Measurements from ENCODE around the gene SLC7A1. TPM values are rescaled to one million over a fixed set of nuclear protein-coding genes. Genes with fewer than 3 reads are reported as not detected.

The SLC7A1 gene
- total and polyA plus RNA-seq, 2 donors (not counting 3 experiments of a cell fraction or from before 2014, with no cell fraction given): 21.0 to 79.3 TPM

DNA sequence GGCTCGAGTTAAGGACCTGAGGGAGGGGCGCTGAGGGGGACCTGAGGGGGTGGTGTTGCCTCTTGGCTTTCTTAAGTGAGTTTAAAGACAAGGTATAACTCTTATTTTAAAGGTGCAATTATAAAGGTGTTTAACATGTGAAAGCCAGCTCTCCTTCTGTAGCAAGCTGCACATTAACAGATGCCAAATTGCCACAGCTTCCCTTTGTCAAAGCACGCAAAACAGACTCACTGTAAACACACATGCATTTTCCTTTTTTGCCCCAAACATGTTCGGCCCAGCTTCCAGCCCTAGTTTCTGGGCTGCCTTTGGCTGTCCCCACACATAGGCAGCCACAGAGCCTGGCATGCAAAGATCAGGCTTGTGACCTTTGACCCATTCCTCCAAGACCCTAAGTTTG is 111.9 kb downstream of the SLC7A1 start:
- H3K4me2 ChIP-seq (ENCODE audit: insufficient read depth, low read length): no peak overlapping the region
- no peak overlapping the region for H3K9ac ChIP-seq (replicated peaks; ENCODE audit: extremely low read depth, insufficient read depth, low read length)
- no peak for TF ChIP-seq POLR2A (IDR thresholded peaks at IDR 0.05; ENCODE audit: low read depth, low read length)
- TF ChIP-seq POLR2AphosphoS5 (IDR thresholded peaks at IDR 0.05; ENCODE audit: insufficient read depth, low read depth, low read length): no peak
- no peak for TF ChIP-seq EZH2 (IDR thresholded peaks at IDR 0.05; ENCODE audit: borderline replicate concordance, low read depth, low read length, severe bottlenecking)
- no peak for TF ChIP-seq MYC (IDR thresholded peaks at IDR 0.05; ENCODE audit: low read depth, low read length)
- TF ChIP-seq, protein P1, sequence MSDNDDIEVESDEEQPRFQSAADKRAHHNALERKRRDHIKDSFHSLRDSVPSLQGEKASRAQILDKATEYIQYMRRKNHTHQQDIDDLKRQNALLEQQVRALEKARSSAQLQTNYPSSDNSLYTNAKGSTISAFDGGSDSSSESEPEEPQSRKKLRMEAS (IDR thresholded peaks at IDR 0.05; ENCODE audit: insufficient read depth, insufficient read length): no peak
- TF ChIP-seq JUN (IDR thresholded peaks at IDR 0.05; ENCODE audit: borderline replicate concordance, insufficient read depth, insufficient read length, low read depth): no peak
- TF ChIP-seq CTCF (IDR thresholded peaks at IDR 0.05; ENCODE audit: extremely low read depth in 1 of 2, insufficient read depth in 1 of 2, low read depth in 1 of 2, low read length in 2 of 2): no peak
- TF ChIP-seq GATA2 (IDR thresholded peaks at IDR 0.05; ENCODE audit: insufficient read depth, insufficient read length, low read depth, low read length): no peak
- no peak for TF ChIP-seq FOS (IDR thresholded peaks at IDR 0.05; ENCODE audit: borderline replicate concordance, insufficient read depth, low read length)
- CTCF ChIA-PET: interaction anchor here (1.0 to 5.5 kb wide), 6 partner anchors 11 to 229 kb away, joined by 3 to 32 read pairs (median 4); no protein-coding TSS in a partner anchor
- intact Hi-C loops (cut with micrococcal nuclease): no loop called here
- peaks cover 0 to 5% of the 10 kb centered on the region in 2 experiments for H3K27me3 ChIP-seq (ENCODE audit: control insufficient read depth in 2 of 2, insufficient read depth in 2 of 2, low read length in 2 of 2)
- DNase-seq (ENCODE audit: low read depth, low spot score): no peak
- no TSS peak for BruUV-seq (replicated peaks)
- no peak overlapping the region for H3K27ac ChIP-seq (ENCODE audit: insufficient read depth, low read depth, low read length)
- no peak for FAIRE-seq
- no peaks in the 10 kb centered on the region for H3K79me2 ChIP-seq (ENCODE audit: control insufficient read depth, insufficient read depth, low read length)
- H3K4me1 ChIP-seq (ENCODE audit: control insufficient read depth, extremely low read depth, insufficient read depth, low read length): no peaks in the 10 kb centered on the region
- no peak overlapping the region for H2AFZ ChIP-seq (ENCODE audit: low read depth, low read length)
- POLR2A ChIA-PET: no interaction called here
- H3K4me3 ChIP-seq (replicated peaks in 1 of 3; ENCODE audit: insufficient read depth in 1 of 3, low read depth in 1 of 3, low read length in 3 of 3): no peak overlapping the region
- no peaks in the 10 kb centered on the region for H3K9me1 ChIP-seq (replicated peaks; ENCODE audit: control insufficient read depth, extremely low read depth, insufficient read depth, low read length)
- no peaks in the 10 kb centered on the region for H3K9me3 ChIP-seq (replicated peaks; ENCODE audit: control insufficient read depth, insufficient read depth, low read length)
- dilution Hi-C loops (cut with MboI; ENCODE audit: extremely low pct_ligation_motif_present, low sequenced_read_pairs): no loop called here
- no peaks in the 10 kb centered on the region for H4K20me1 ChIP-seq (replicated peaks; ENCODE audit: control insufficient read depth, extremely low read depth, insufficient read depth, low read length)
- no peaks in the 10 kb centered on the region for H3K36me3 ChIP-seq (ENCODE audit: control insufficient read depth in 2 of 2, extremely low read depth in 1 of 2, insufficient read depth in 2 of 2, low read length in 2 of 2)

Data from endothelial cell of umbilical vein (primary cell).